Trophoblast cell (in vitro differentiated cells and primary cell): ENCODE results near the gene MAN2B1.

ENCODE experiments used
- DNase-seq, 2 donors: peaks; one replicate each; pipeline ENCODE4 v3.0.0-alpha.2; 2016
- H2AFZ ChIP-seq: 2 replicates; pipeline ENCODE4 v1.6.1; 2013; ENCODE audit warnings: low read length, moderate library complexity, mild to moderate bottlenecking; ENCODE audit not compliant: insufficient read depth, poor library complexity
- H2AK5ac ChIP-seq: 2 replicates; pipeline ENCODE4 v1.6.1; 2013; ENCODE audit warnings: mild to moderate bottlenecking, low read length
- H2BK120ac ChIP-seq: 2 replicates; pipeline ENCODE4 v1.6.1; 2013; ENCODE audit warnings: low read length, mild to moderate bottlenecking, moderate library complexity; ENCODE audit not compliant: insufficient read depth, poor library complexity
- H2BK12ac ChIP-seq: 2 replicates; pipeline ENCODE4 v1.6.1; 2013; ENCODE audit warnings: mild to moderate bottlenecking, low read length, moderate library complexity
- H2BK5ac ChIP-seq: 2 replicates; pipeline ENCODE4 v1.6.1; 2013; ENCODE audit warnings: low read length, low read depth, moderate library complexity, mild to moderate bottlenecking; ENCODE audit not compliant: poor library complexity
- H3K14ac ChIP-seq: 2 replicates; pipeline ENCODE4 v1.6.1; 2013; ENCODE audit warnings: mild to moderate bottlenecking, low read length
- H3K18ac ChIP-seq: 2 replicates; pipeline ENCODE4 v1.6.1; 2013; ENCODE audit warnings: mild to moderate bottlenecking, low read length
- H3K23ac ChIP-seq: 2 replicates; pipeline ENCODE4 v1.6.1; 2013; ENCODE audit warnings: low read length
- H3K27ac ChIP-seq: 2 replicates; pipeline ENCODE4 v1.5.1; 2013; ENCODE audit warnings: low read depth, mild to moderate bottlenecking, inconsistent platforms, low read length, moderate library complexity
- H3K27me3 ChIP-seq: 2 replicates; pipeline ENCODE4 v1.6.1; 2013; ENCODE audit warnings: inconsistent platforms, mild to moderate bottlenecking, low read length, moderate library complexity; ENCODE audit not compliant: insufficient read depth
- H3K36me3 ChIP-seq, 2 experiments: 1 replicate in 1 of 2; 2 replicates in 1 of 2; pipeline ENCODE4 v1.6.1; 2013; ENCODE audit warnings: low read length in 2 of 2, mild to moderate bottlenecking in 2 of 2, moderate library complexity in 1 of 2; ENCODE audit not compliant: insufficient read depth in 2 of 2, control insufficient read depth in 1 of 2
- H3K4ac ChIP-seq: 2 replicates; pipeline ENCODE4 v1.6.1; 2013; ENCODE audit warnings: low read depth, mild to moderate bottlenecking, low read length, moderate library complexity
- H3K4me1 ChIP-seq, 2 experiments: 1 replicate in 1 of 2; 2 replicates in 1 of 2; pipeline ENCODE4 v1.6.1; 2013; ENCODE audit warnings: low read length in 2 of 2, mild to moderate bottlenecking in 2 of 2, moderate library complexity in 1 of 2; ENCODE audit not compliant: insufficient read depth in 2 of 2, control insufficient read depth in 1 of 2
- H3K4me2 ChIP-seq: 2 replicates; pipeline ENCODE4 v1.6.1; 2013; ENCODE audit warnings: inconsistent platforms, mild to moderate bottlenecking, low read length, moderate library complexity
- H3K4me3 ChIP-seq: 2 replicates; pipeline ENCODE4 v1.5.1; 2013; ENCODE audit warnings: mild to moderate bottlenecking, low read depth, low read length, inconsistent platforms
- H3K79me1 ChIP-seq: one replicate; pipeline ENCODE4 v1.6.1; 2013; ENCODE audit warnings: low read length
- H3K79me2 ChIP-seq: 2 replicates; pipeline ENCODE4 v1.6.1; 2013; ENCODE audit warnings: low read length, mild to moderate bottlenecking; ENCODE audit not compliant: control insufficient read depth, insufficient read depth, poor library complexity
- H3K9ac ChIP-seq: 2 replicates; pipeline ENCODE4 v1.6.1; 2013; ENCODE audit warnings: mild to moderate bottlenecking, low read length
- H3K9me3 ChIP-seq: 2 replicates; pipeline ENCODE4 v1.6.1; 2013; ENCODE audit warnings: low read depth, mild to moderate bottlenecking, control low read depth, inconsistent platforms, low read length; ENCODE audit not compliant: insufficient read depth
- H4K12ac ChIP-seq: 2 replicates; pipeline ENCODE4 v1.6.1; 2013; ENCODE audit warnings: low read depth, mild to moderate bottlenecking, low read length, moderate library complexity
- H4K8ac ChIP-seq: 2 replicates; pipeline ENCODE4 v1.6.1; 2013; ENCODE audit warnings: low read depth, mild to moderate bottlenecking, low read length, moderate library complexity
- H4K91ac ChIP-seq: one replicate; pipeline ENCODE4 v1.6.1; 2013; ENCODE audit warnings: low read depth, mild to moderate bottlenecking, low read length, moderate library complexity
- WGBS: extraction: QIAGEN DNeasy Blood & Tissue Kit; methylation state at CpG from one replicate; pipeline ENCODE4 v1.1.7; 2013; ENCODE audit warnings: missing lambda C conversion rate; ENCODE audit not compliant: insufficient read length, insufficient coverage; ENCODE audit errors: extremely low coverage; 5-methylcytosine and 5-hydroxymethylcytosine counted together

MAN2B1 gene

GRCh38 chr19:12641456-12641855 is 25.1 kb downstream of the MAN2B1 start:
- Histone ChIP-seq H3K36me3 (no peaks in the 10 kb centered on the region), H3K79me1 (no peaks in the 10 kb centered on the region), H3K18ac (no peak overlapping the region), H2BK5ac (no peak overlapping the region), H3K9me3 (peaks cover 4% of the 10 kb centered on the region), H4K91ac (no peak overlapping the region), H3K4me3 (no peak overlapping the region), H3K27ac (no peak overlapping the region), H3K27me3 (no peaks in the 10 kb centered on the region), H4K8ac (no peak overlapping the region), H3K4me1 (peaks cover 2 to 5% of the 10 kb centered on the region in 2 experiments), H3K4me2 (no peak overlapping the region), H3K79me2 (no peaks in the 10 kb centered on the region), H2AK5ac (no peak overlapping the region), H3K9ac (no peak overlapping the region), H2BK12ac (no peak overlapping the region), H3K14ac (no peak overlapping the region), H2AFZ (no peak overlapping the region), H2BK120ac (no peak overlapping the region), H3K4ac (no peak overlapping the region), H4K12ac (no peak overlapping the region), H3K23ac (no peak overlapping the region)
- no peak for DNase-seq
- WGBS, result no CpG with 5 or more reads among the region's 13 CpGs

DNA sequence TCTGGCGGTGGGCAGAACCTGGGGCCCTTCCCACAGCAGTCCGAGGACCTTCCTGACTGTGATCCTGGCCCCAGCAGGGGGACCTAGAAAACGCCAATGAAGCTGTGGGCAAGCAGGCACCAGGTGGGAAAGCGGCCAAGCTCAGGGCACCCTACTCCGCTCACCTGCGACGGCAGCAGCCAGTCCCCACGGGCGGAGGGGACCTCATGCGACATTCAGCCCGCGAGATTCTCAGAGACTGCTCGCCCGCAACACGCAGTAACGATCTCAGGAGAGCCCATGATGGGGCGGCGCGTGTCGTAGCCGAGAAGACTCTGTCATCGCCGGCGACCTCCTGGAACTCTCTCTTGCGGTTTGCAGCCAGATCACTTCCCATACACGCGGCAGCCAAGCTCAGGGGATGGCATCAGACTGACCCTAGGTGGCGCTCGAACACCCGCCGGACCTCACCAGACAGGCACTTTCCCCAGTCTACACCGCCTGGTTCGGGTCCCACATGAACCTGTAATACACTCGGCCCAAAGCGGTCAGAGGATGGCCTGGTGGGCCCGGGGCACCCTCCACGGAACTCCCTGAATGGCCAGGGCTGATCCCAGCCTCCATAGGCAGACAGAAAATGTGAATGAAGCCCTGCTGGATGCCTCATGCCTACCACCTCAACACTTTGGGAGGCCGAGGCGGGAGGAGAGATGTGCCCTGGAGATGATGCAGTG is 26.5 kb downstream of the MAN2B1 start:
- H3K4me1 ChIP-seq, result peaks cover 2 to 5% of the 10 kb centered on the region in 2 experiments
- H2BK5ac ChIP-seq, result no peak overlapping the region
- H4K12ac ChIP-seq, result no peak overlapping the region
- H3K4me3 ChIP-seq, result no peak overlapping the region
- no peaks in the 10 kb centered on the region for H3K79me1 ChIP-seq
- H3K36me3 ChIP-seq, result no peaks in the 10 kb centered on the region
- peaks cover 4% of the 10 kb centered on the region for H3K9me3 ChIP-seq
- WGBS, result no CpG with 5 or more reads among the region's 39 CpGs
- peak overlapping the region; percentile 12 for H3K18ac ChIP-seq
- H2BK12ac ChIP-seq, result no peak overlapping the region
- no peak overlapping the region for H3K4ac ChIP-seq
- H4K8ac ChIP-seq, result no peak overlapping the region
- peak overlapping the region; percentile 44 for H3K4me2 ChIP-seq
- H2BK120ac ChIP-seq, result no peak overlapping the region
- no peaks in the 10 kb centered on the region for H3K27me3 ChIP-seq
- peak; percentile 63 to 77 for DNase-seq
- H2AK5ac ChIP-seq, result no peak overlapping the region
- H3K27ac ChIP-seq, result no peak overlapping the region
- no peak overlapping the region for H4K91ac ChIP-seq
- H3K23ac ChIP-seq, result no peak overlapping the region
- peak overlapping the region; percentile 1 for H3K14ac ChIP-seq
- no peak overlapping the region for H3K9ac ChIP-seq
- peak overlapping the region; percentile 54 for H2AFZ ChIP-seq
- H3K79me2 ChIP-seq, result no peaks in the 10 kb centered on the region

DNA sequence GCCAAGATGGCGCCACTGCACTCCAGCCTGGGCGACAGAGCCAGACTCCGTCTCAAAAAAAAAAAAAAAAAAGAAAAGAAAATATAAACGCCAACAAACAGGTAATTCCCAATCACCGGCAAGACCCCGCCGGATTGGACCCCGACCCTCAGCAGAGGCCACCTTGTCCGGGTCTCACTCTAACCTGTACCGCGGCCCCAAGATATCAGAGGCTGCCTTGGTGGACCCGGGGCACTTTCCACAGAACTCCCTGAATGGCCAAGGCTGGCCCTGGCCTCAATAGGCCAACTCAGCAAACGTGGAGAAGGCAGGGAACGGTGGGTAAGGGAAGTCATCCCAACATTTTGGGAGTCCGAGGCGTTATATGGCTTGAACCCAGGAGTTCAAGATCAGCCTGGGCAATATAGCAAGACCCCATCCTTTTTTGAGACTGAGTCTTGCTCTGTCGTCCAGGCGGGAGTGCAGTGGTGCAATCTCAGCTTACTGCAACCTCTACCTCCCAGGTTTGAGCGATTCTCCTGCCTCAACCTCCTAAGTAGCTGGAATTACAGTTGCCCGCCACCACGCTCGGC is 27.8 kb downstream of the MAN2B1 start:
- no peak overlapping the region for H3K4me2 ChIP-seq
- no peak overlapping the region for H4K8ac ChIP-seq
- H2BK12ac ChIP-seq, result no peak overlapping the region
- H3K36me3 ChIP-seq, result no peaks in the 10 kb centered on the region
- no peak overlapping the region for H3K27ac ChIP-seq
- H2BK5ac ChIP-seq, result no peak overlapping the region
- no peak overlapping the region for H4K91ac ChIP-seq
- no peak overlapping the region for H2AK5ac ChIP-seq
- no peak overlapping the region for H2BK120ac ChIP-seq
- H3K23ac ChIP-seq, result no peak overlapping the region
- no peak overlapping the region for H3K4me3 ChIP-seq
- no CpG with 5 or more reads among the region's 22 CpGs for WGBS
- no peak overlapping the region for H2AFZ ChIP-seq
- peaks cover 4% of the 10 kb centered on the region for H3K9me3 ChIP-seq
- no peak for DNase-seq
- H3K79me2 ChIP-seq, result no peaks in the 10 kb centered on the region
- H3K14ac ChIP-seq, result no peak overlapping the region
- H3K18ac ChIP-seq, result no peak overlapping the region
- H3K27me3 ChIP-seq, result no peaks in the 10 kb centered on the region
- peak overlapping the region; percentile 82 for H4K12ac ChIP-seq
- no peaks in the 10 kb centered on the region for H3K79me1 ChIP-seq
- no peak overlapping the region for H3K4ac ChIP-seq
- no peak overlapping the region for H3K9ac ChIP-seq
- H3K4me1 ChIP-seq, result peaks cover 2 to 5% of the 10 kb centered on the region in 2 experiments

GRCh38 chr19:12636631-12637030 is 29.9 kb downstream of the MAN2B1 start:
- no peak overlapping the region for H3K27ac ChIP-seq
- H4K12ac ChIP-seq, result no peak overlapping the region
- no peaks in the 10 kb centered on the region for H3K36me3 ChIP-seq
- no peak overlapping the region for H3K18ac ChIP-seq
- H2AK5ac ChIP-seq, result no peak overlapping the region
- H2BK5ac ChIP-seq, result no peak overlapping the region
- peak; percentile 35 to 49 for DNase-seq
- H3K79me1 ChIP-seq, result no peaks in the 10 kb centered on the region
- no peak overlapping the region for H2AFZ ChIP-seq
- no peak overlapping the region for H3K4me2 ChIP-seq
- no peaks in the 10 kb centered on the region for H3K27me3 ChIP-seq
- WGBS, result no CpG with 5 or more reads among the region's 13 CpGs
- no peak overlapping the region for H2BK120ac ChIP-seq
- no peak overlapping the region for H3K4me3 ChIP-seq
- no peak overlapping the region for H2BK12ac ChIP-seq
- H3K4me1 ChIP-seq, result peaks cover 2 to 5% of the 10 kb centered on the region in 2 experiments
- H4K91ac ChIP-seq, result no peak overlapping the region
- peaks cover 3% of the 10 kb centered on the region for H3K9me3 ChIP-seq
- no peak overlapping the region for H3K9ac ChIP-seq
- no peak overlapping the region for H3K4ac ChIP-seq
- H3K14ac ChIP-seq, result no peak overlapping the region
- no peak overlapping the region for H3K23ac ChIP-seq
- no peaks in the 10 kb centered on the region for H3K79me2 ChIP-seq
- no peak overlapping the region for H4K8ac ChIP-seq
